NT2/D1 (cell line): ENCODE results near the gene ARHGAP24.
"Not testable (repeated sequence)": the region's sequence is repeated elsewhere in the genome, so short reads cannot be mapped to it uniquely, and the experiment has no call there.

ENCODE experiments used
- DNase-seq: peaks from one replicate; pipeline ENCODE4 v3.0.0-alpha.2; 2011; ENCODE audit warnings: low read depth, low spot score
- H3K27me3 ChIP-seq: 2 replicates; pipeline ENCODE4 v1.6.0; 2011; ENCODE audit warnings: mild to moderate bottlenecking; ENCODE audit not compliant: insufficient read length, insufficient read depth
- H3K36me3 ChIP-seq: 2 replicates; pipeline ENCODE4 v1.6.1; 2011; ENCODE audit warnings: mild to moderate bottlenecking, low read length, mixed read lengths; ENCODE audit not compliant: insufficient read depth, insufficient read length
- H3K4me1 ChIP-seq: 2 replicates; pipeline ENCODE4 v1.5.1; 2011; ENCODE audit not compliant: insufficient read depth, insufficient read length
- H3K4me3 ChIP-seq: 2 replicates; pipeline ENCODE4 v1.5.1; 2011; ENCODE audit warnings: low read depth; ENCODE audit not compliant: insufficient read length
- H3K9ac ChIP-seq: 2 replicates; pipeline ENCODE4 v1.6.0; 2011; ENCODE audit warnings: low read depth; ENCODE audit not compliant: insufficient read length
- H3K9me3 ChIP-seq: 2 replicates; pipeline ENCODE4 v1.5.1; 2011; ENCODE audit warnings: mild to moderate bottlenecking, low read length; ENCODE audit not compliant: insufficient read depth
- SUZ12 ChIP-seq: IDR thresholded peaks from 2 replicates; pipeline ENCODE4 v1.6.1; 2011; ENCODE audit not compliant: insufficient read length, insufficient read depth; ENCODE audit errors: extremely low read depth
- YY1 ChIP-seq: IDR thresholded peaks from 2 replicates; pipeline ENCODE4 v1.6.1; 2011; ENCODE audit not compliant: insufficient read length, insufficient read depth
- ZNF274 ChIP-seq: IDR thresholded peaks from 2 replicates; pipeline ENCODE4 v1.6.1; 2011; ENCODE audit warnings: mild to moderate bottlenecking, low read depth, low read length

The ARHGAP24 gene

GRCh38 chr4:85510632-85510984, 35.7 kb downstream of the ARHGAP24 start:
- no peaks in the 10 kb centered on the region for H3K4me1 ChIP-seq
- H3K27me3 ChIP-seq = no peaks in the 10 kb centered on the region
- no peaks in the 10 kb centered on the region for H3K36me3 ChIP-seq
- H3K9ac ChIP-seq = no peak overlapping the region
- TF ChIP-seq SUZ12 = no peak
- TF ChIP-seq ZNF274 = no peak
- TF ChIP-seq YY1 = no peak
- no peak for DNase-seq
- no peak overlapping the region for H3K4me3 ChIP-seq
- H3K9me3 ChIP-seq = no peaks in the 10 kb centered on the region

GRCh38 chr4:85512446-85513205, 37.7 kb downstream of the ARHGAP24 start:
- no peak for DNase-seq
- no peak overlapping the region for H3K9ac ChIP-seq
- no peaks in the 10 kb centered on the region for H3K27me3 ChIP-seq
- no peaks in the 10 kb centered on the region for H3K4me1 ChIP-seq
- no peaks in the 10 kb centered on the region for H3K36me3 ChIP-seq
- no peak overlapping the region for H3K4me3 ChIP-seq
- TF ChIP-seq SUZ12 = no peak
- H3K9me3 ChIP-seq = no peaks in the 10 kb centered on the region

- Histone ChIP-seq H3K9ac (no peak overlapping the region), H3K4me1 (no peaks in the 10 kb centered on the region), H3K27me3 (no peaks in the 10 kb centered on the region), H3K4me3 (no peak overlapping the region), H3K9me3 (no peaks in the 10 kb centered on the region), H3K36me3 (no peaks in the 10 kb centered on the region)
- TF ChIP-seq SUZ12 = no peak
- no peak for TF ChIP-seq YY1
- no peak for TF ChIP-seq ZNF274
- DNase-seq = no peak
These were observed 39.2 kb downstream of the ARHGAP24 start for GRCh38 chr4:85514117-85514516.

- no peak for DNase-seq
- H3K4me1 ChIP-seq = no peaks in the 10 kb centered on the region
- H3K27me3 ChIP-seq = no peaks in the 10 kb centered on the region
- H3K4me3 ChIP-seq = no peak overlapping the region
- no peak overlapping the region for H3K9ac ChIP-seq
- no peaks in the 10 kb centered on the region for H3K9me3 ChIP-seq
- TF ChIP-seq SUZ12 (no peak), YY1 (no peak), ZNF274 (no peak)
- H3K36me3 ChIP-seq = no peaks in the 10 kb centered on the region
These were observed 39.8 kb downstream of the ARHGAP24 start for GRCh38 chr4:85514783-85515182.

GRCh38 chr4:85515701-85516100, 40.8 kb downstream of the ARHGAP24 start:
- TF ChIP-seq ZNF274 (no peak), YY1 (no peak), SUZ12 (no peak)
- Histone ChIP-seq H3K4me3 (no peak overlapping the region), H3K9ac (no peak overlapping the region), H3K27me3 (no peaks in the 10 kb centered on the region), H3K4me1 (no peaks in the 10 kb centered on the region), H3K36me3 (no peaks in the 10 kb centered on the region), H3K9me3 (no peaks in the 10 kb centered on the region)
- DNase-seq = no peak

- H3K36me3 ChIP-seq, H3K9me3 ChIP-seq, DNase-seq, H3K4me3 ChIP-seq, H3K9ac ChIP-seq, H3K27me3 ChIP-seq, H3K4me1 ChIP-seq: not testable (repeated sequence)
These were observed 43.6 kb downstream of the ARHGAP24 start for GRCh38 chr4:85518526-85518925.

GRCh38 chr4:85520765-85521749, 46.1 kb downstream of the ARHGAP24 start:
- DNase-seq = no peak
- H3K4me1 ChIP-seq = no peaks in the 10 kb centered on the region

More at GRCh38 chr4:85520765-85521749, 46.1 kb downstream of the ARHGAP24 start:
- no peak overlapping the region for H3K9ac ChIP-seq
- no peak for TF ChIP-seq SUZ12
- no peak for TF ChIP-seq ZNF274
- TF ChIP-seq YY1 = no peak
- H3K9me3 ChIP-seq = no peaks in the 10 kb centered on the region
- H3K36me3 ChIP-seq = no peaks in the 10 kb centered on the region
- H3K27me3 ChIP-seq = no peaks in the 10 kb centered on the region
- H3K4me3 ChIP-seq = no peak overlapping the region
